ENCODE data around the gene TMEM150B.

TMEM150B gene

DNA sequence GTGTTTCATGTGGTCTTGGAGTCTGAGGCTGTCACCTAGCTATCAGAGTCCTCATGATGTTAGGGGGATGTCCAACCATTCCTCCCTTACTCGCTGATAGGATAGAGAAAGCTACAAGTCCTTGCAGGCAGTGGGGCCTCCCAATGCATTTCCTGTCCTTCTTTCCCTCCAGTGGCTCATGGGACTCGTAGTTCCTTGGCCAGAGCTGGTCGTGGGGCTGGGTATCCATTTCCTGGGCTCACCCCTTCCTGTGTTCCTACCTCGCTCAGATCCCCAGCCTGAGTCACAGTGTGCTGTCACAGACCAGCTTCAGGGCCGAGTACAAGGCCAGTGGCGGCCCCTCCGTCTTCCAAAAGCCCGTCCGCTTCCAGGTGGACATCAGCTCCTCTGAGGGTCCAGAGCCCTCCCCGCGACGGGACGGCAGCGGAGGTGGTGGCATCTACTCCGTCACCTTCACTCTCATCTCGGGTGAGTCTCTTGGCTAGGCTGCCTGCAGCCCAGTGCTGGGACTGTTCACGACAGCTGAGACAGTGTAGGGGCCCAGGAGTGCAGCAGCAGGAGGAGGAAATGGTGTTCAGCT is 19.1 kb downstream of the TMEM150B start:
- DNase-seq (ENCODE audit: low spot score): no peak

- DNase-seq (ENCODE audit: low spot score): peak; percentile 77
Measured at GRCh38 chr19:55305491-55305890, 19.6 kb downstream of the TMEM150B start.

- DNase-seq (ENCODE audit: low spot score): no peak
Measured at GRCh38 chr19:55304980-55305379, 20.2 kb downstream of the TMEM150B start.

GRCh38 chr19:55304279-55304978 is 20.7 kb downstream of the TMEM150B start:
- peak; percentile 76 for DNase-seq (ENCODE audit: low spot score)

DNA sequence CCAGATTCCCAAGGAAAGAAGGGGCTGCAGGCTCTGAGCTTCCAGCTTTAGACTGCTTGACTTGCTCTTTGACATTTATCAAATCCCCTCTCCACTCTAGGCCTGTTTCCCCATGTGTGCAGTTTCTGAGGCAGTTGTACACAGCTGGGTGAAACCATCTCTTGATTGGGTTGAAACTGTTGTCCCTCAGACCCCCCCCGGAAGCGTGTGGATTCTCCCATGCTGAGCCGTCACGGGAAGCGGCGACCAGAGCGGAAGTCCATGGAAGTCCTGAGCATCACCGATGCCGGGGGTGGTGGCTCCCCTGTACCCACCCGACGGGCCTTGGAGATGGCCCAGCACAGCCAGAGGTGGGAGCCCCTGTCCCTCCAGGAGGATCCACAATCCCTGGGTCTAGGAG is 21.7 kb downstream of the TMEM150B start:
- no peak for DNase-seq (ENCODE audit: low spot score)

- DNase-seq (ENCODE audit: low spot score): no peak
Measured at GRCh38 chr19:55302318-55302703, 22.8 kb downstream of the TMEM150B start.

GRCh38 chr19:55301459-55302317 is 23.5 kb downstream of the TMEM150B start:
- DNase-seq (ENCODE audit: low spot score): peak; percentile 100

DNA sequence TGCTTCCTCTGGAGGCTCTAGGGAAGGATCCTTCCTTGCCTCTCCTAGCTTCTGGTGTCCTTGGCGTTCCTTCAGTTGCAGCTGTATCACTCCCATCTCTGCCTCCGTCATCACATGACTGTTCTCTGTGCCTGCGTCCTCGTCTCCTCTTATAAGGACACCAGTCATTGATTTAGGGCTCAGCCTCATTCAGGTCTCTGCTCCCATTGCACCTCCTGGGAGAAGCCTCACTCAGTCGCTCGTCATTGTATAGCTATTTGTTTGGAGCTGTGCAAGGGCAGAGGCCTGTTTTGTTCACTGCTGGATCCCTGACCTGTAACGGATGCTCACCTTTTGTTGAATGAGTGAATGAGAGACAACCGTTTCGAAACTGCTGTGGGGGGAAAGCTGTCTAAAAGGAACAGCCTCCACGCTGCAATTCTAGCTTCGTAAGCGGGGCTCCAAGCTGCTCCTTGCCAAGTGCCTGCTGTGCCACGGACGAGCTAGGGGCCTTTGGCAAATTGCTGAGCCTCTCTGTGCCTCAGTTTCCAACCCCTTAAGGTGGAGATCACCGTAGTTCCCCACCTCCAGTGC is 24.2 kb downstream of the TMEM150B start:
- DNase-seq (ENCODE audit: low spot score): no peak

DNA sequence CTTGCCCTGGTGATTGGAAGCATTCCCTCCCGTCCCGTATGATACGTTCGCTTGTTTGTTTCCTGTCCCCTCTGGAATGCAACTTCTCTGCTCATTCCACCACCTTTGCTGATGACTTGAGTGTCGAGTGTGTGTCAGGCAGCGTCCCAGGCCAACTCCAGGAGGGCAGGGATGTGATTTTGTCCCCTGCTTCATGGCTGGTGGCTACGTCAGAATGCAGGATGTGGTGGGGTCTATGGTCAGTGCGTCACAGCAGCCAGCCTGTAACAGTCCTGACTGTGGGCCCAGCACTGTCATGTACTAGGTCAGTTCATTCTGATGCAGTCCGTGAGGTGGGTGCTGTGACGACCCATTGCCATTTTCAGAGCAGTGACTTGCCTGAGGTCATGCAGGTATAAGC is 25.1 kb downstream of the TMEM150B start:
- no peak for DNase-seq (ENCODE audit: low spot score)

- DNase-seq (ENCODE audit: low spot score): no peak
Measured at GRCh38 chr19:55297267-55297666, 27.9 kb downstream of the TMEM150B start.

GRCh38 chr19:55289117-55289796 is 35.9 kb downstream of the TMEM150B start:
- no peak for DNase-seq (ENCODE audit: low spot score)

- no peak for DNase-seq (ENCODE audit: low spot score)
Measured at GRCh38 chr19:55287361-55288079, 37.6 kb downstream of the TMEM150B start.

- DNase-seq (ENCODE audit: low spot score): no peak
Measured at GRCh38 chr19:55285229-55285890, 39.8 kb downstream of the TMEM150B start.

GRCh38 chr19:55284405-55285058 is 40.6 kb downstream of the TMEM150B start:
- DNase-seq (ENCODE audit: low spot score): no peak

DNA sequence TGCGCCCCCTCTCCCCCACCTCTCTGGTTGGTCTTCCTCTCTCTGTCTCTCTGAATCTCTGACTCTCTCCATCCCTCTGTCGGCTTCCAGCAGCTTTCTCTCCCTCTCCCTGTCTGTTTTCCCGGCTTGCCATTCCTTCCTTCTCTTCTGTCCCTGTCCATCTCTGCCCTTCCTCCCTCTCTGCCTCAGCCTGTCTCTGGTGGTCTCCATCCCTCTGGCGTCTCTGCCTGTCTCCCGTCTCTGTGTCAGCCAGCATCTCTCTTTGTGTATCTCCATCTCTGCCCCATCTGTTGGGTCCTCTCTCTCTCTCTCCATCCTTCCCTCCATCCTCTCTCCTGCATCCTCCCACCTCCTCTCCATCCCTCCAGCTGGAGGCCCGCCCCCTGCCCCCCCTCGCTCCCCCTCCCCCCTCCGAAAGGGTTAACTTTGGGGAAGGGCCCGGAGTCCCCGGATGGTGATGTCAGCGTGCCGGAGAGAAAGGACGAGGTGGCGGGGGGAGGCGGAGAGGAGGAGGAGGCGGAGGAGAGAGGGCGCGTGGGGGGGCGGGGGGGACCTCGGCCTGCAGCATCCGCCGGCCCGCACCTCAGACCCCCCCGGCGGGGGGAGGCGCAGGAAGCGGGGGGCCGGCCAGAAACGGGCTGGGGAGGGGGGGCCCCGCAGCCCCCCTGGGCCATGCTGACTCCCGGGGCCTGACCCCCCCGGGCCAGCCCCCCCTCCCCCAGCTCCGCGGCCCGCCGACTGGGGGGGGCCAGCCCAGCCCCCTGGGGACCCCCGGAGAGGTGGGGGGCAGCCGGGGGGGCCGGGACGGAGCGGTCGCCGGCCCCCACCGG is 41.4 kb downstream of the TMEM150B start, which contains the start of gene BRSK1:
Gene BRSK1, plus strand, starts transcription at position 450 of the 830 bp plus-strand sequence. CDS start 446 bp downstream, outside the sequence.
- no peak for DNase-seq (ENCODE audit: low spot score)

- DNase-seq (ENCODE audit: low spot score): peak; percentile 94
Measured at GRCh38 chr19:55279770-55280643, 45.1 kb downstream of the TMEM150B start, which contains the start of gene HSPBP1. Gene HSPBP1 (minus strand): TSS chr19:55280110. CDS start chr19:55279608, 502 bp downstream.

DNA sequence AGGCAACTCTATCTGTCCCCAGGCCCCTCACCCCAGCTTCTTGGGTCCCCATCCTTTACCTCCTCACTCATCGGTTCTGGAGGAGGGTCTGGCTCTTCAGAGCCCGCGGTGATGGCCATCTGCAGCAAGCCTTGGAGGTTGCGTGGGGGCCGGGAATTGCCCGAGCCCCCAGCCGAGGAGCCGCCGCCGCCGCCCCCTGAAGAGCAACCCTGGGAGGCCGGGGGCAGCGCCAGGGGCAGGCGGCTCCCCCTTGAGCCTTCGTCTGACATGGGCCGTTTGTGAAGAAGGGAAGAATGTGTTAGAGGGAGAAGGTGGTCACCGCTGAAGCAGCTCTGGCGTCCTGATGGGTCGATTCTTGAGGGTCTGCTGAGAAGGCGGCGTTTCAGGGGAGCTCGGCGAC is 45.8 kb downstream of the TMEM150B start:
- DNase-seq (ENCODE audit: low spot score): no peak

All from HuH-7.5 (cell line).